IMR-90 (cell line): ENCODE data around the gene PPBP. TPM values are rescaled to one million over a fixed set of nuclear protein-coding genes. Genes with fewer than 3 reads are reported as not detected.

Experiments
- ATAC-seq: fragments of 200-7000 bp; cut with Tn5 transposase; 2 replicates; pipeline ENCODE4 v1.9.1; 2020; ENCODE audit warnings: low read depth, mild to moderate bottlenecking, moderate library complexity
- BruUV-seq: library from RNA; stranded (reverse); fragments of 400-500 nt; replicated peaks from 2 replicates; lab custom pipeline; 2021; lab: Mats Ljungman, UMichigan
- CTCF ChIA-PET: fragments of 300-600 bp; formaldehyde crosslinking; extraction: SDS; loops from one replicate; lab custom pipeline; 2021; ENCODE audit warnings: antibody characterized with exemption; lab: Yijun Ruan, JAX
- POLR2A ChIA-PET: fragments of 300-600 bp; sonication (Branson Sonifier 250); formaldehyde crosslinking; loops from one replicate; lab custom pipeline; 2022; ENCODE audit warnings: antibody characterized with exemption; ENCODE audit not compliant: unreplicated experiment; lab: Charles Lee
- DNase-seq: peaks from one replicate; pipeline ENCODE4 v3.0.0; 2013
- H2AFZ ChIP-seq: replicated peaks from 2 replicates; pipeline ENCODE3; 2013; ENCODE audit warnings: low read length, mild to moderate bottlenecking; ENCODE audit not compliant: poor library complexity
- H2AK5ac ChIP-seq: 2 replicates; pipeline ENCODE4 v1.6.1; 2013; ENCODE audit warnings: low read depth, low read length, inconsistent platforms
- H2AK9ac ChIP-seq: replicated peaks from 2 replicates; pipeline ENCODE3; 2013; ENCODE audit warnings: mild to moderate bottlenecking, low read depth, low read length, moderate library complexity; ENCODE audit not compliant: poor library complexity
- H2BK120ac ChIP-seq: 2 replicates; pipeline ENCODE4 v1.6.1; 2013; ENCODE audit warnings: low read depth, low read length, inconsistent platforms
- H2BK15ac ChIP-seq: 3 replicates; pipeline ENCODE4 v1.6.1; 2013; ENCODE audit warnings: low read depth, low read length, inconsistent platforms
- H2BK20ac ChIP-seq: 2 replicates; pipeline ENCODE4 v1.6.1; 2013; ENCODE audit warnings: low read depth, mild to moderate bottlenecking, inconsistent platforms, low read length, moderate library complexity
- H2BK5ac ChIP-seq: 2 replicates; pipeline ENCODE4 v1.6.1; 2013; ENCODE audit warnings: mild to moderate bottlenecking, low read depth, low read length, inconsistent platforms; ENCODE audit not compliant: poor library complexity, severe bottlenecking
- H3K14ac ChIP-seq: replicated peaks from 2 replicates; pipeline ENCODE4 v1.6.1; 2013; ENCODE audit warnings: low read depth, low read length, inconsistent platforms
- H3K18ac ChIP-seq: 2 replicates; pipeline ENCODE4 v1.6.1; 2013; ENCODE audit warnings: low read depth, low read length, control low read depth
- H3K23ac ChIP-seq: 2 replicates; pipeline ENCODE4 v1.6.1; 2013; ENCODE audit warnings: low read depth, low read length, inconsistent platforms
- H3K27ac ChIP-seq: 2 replicates; pipeline ENCODE4 v1.5.1; 2013; ENCODE audit warnings: mild to moderate bottlenecking, control low read depth, low read length; ENCODE audit not compliant: insufficient read depth
- H3K27me3 ChIP-seq: 2 replicates; pipeline ENCODE4 v1.6.1; 2013; ENCODE audit warnings: low read length; ENCODE audit not compliant: control insufficient read depth, insufficient read depth
- H3K36me3 ChIP-seq: 2 replicates; pipeline ENCODE4 v1.6.1; 2013; ENCODE audit warnings: low read length, mixed read lengths; ENCODE audit not compliant: control insufficient read depth, insufficient read depth
- H3K4ac ChIP-seq: 2 replicates; pipeline ENCODE4 v1.6.1; 2013; ENCODE audit warnings: low read depth, low read length, inconsistent platforms
- H3K4me1 ChIP-seq: 2 replicates; pipeline ENCODE4 v1.6.1; 2013; ENCODE audit warnings: low read length, mixed read lengths; ENCODE audit not compliant: control insufficient read depth, insufficient read depth
- H3K4me2 ChIP-seq: 2 replicates; pipeline ENCODE4 v1.6.1; 2013; ENCODE audit warnings: low read depth, mild to moderate bottlenecking, control low read depth, low read length, moderate library complexity
- H3K4me3 ChIP-seq: 2 replicates; pipeline ENCODE4 v1.5.1; 2013; ENCODE audit warnings: low read depth, mild to moderate bottlenecking, control low read depth, low read length, moderate library complexity; ENCODE audit not compliant: insufficient read depth
- H3K56ac ChIP-seq: 2 replicates; pipeline ENCODE4 v1.6.1; 2013; ENCODE audit warnings: low read length, inconsistent platforms; ENCODE audit not compliant: insufficient read depth; ENCODE audit errors: extremely low read depth
- H3K79me1 ChIP-seq, 2 experiments: 2 replicates each; pipeline ENCODE4 v1.6.1; 2013; ENCODE audit warnings: low read length in 2 of 2, inconsistent platforms in 1 of 2, low read depth in 1 of 2
- H3K9ac ChIP-seq: 2 replicates; pipeline ENCODE4 v1.6.1; 2013; ENCODE audit warnings: low read depth, low read length, control low read depth
- H3K9me1 ChIP-seq: 2 replicates; pipeline ENCODE4 v1.6.1; 2013; ENCODE audit warnings: low read length, inconsistent platforms; ENCODE audit not compliant: insufficient read depth
- H3K9me3 ChIP-seq: 2 replicates; pipeline ENCODE4 v1.6.1; 2013; ENCODE audit warnings: low read length; ENCODE audit not compliant: control insufficient read depth, insufficient read depth
- H4K20me1 ChIP-seq: 2 replicates; pipeline ENCODE4 v1.6.1; 2013; ENCODE audit warnings: low read length, inconsistent platforms; ENCODE audit not compliant: insufficient read depth
- H4K5ac ChIP-seq: 2 replicates; pipeline ENCODE4 v1.6.1; 2013; ENCODE audit warnings: mild to moderate bottlenecking, low read depth, low read length, control low read depth
- H4K8ac ChIP-seq, 2 experiments: 2 replicates each; pipeline ENCODE4 v1.6.1; 2013; ENCODE audit warnings: low read depth in 2 of 2, low read length in 2 of 2, control low read depth in 1 of 2, inconsistent platforms in 1 of 2
- H4K91ac ChIP-seq: 2 replicates; pipeline ENCODE4 v1.6.1; 2013; ENCODE audit warnings: low read depth, low read length, inconsistent platforms; ENCODE audit not compliant: insufficient read depth
- FOS ChIP-seq: fragments of 150-350 bp; IDR thresholded peaks from 2 replicates; pipeline ENCODE4 v1.6.1; 2016; ENCODE audit warnings: low read depth, low read length
- MAFK ChIP-seq: IDR thresholded peaks from 2 replicates; pipeline ENCODE4 v1.6.1; 2012; ENCODE audit warnings: low read depth, low read length, improper control_type of control experiment
- NFE2L2 ChIP-seq: fragments of 150-350 bp; IDR thresholded peaks from 2 replicates; pipeline ENCODE4 v1.6.1; 2016; ENCODE audit warnings: low read depth, mild to moderate bottlenecking, low read length
- USF2 ChIP-seq: fragments of 150-350 bp; IDR thresholded peaks from 2 replicates; pipeline ENCODE4 v1.6.1; 2017; ENCODE audit warnings: mild to moderate bottlenecking, antibody characterized with exemption, low read length, low read depth
- dilution Hi-C: fragments of 300-500 bp; cut with HindIII; formaldehyde crosslinking; loops from one replicate; pipeline ENCODE4 v1.14.3; 2018; ENCODE audit warnings: low sequenced_read_pairs; ENCODE audit not compliant: unreplicated experiment
- in situ Hi-C: fragments of 300-500 bp; cut with MboI; formaldehyde crosslinking; loops from 3 replicates; pipeline ENCODE4 v1.14.3; 2019; ENCODE audit warnings: low sequenced_read_pairs, inconsistent platforms, mixed read lengths
- intact Hi-C: fragments of 100-400 bp; cut with micrococcal nuclease; formaldehyde crosslinking; loops from 2 replicates; pipeline ENCODE4 v1.10.0; 2022
- polyA plus RNA-seq, 3 experiments: library from polyadenylated mRNA; depleted of rRNA; stranded (reverse); fragments of >200 nt; gene quantifications; 2 replicates each; pipeline ENCODE4 v1.2.3, GENCODE V29; 2012; ENCODE audit warnings: low replicate concordance in 1 of 3
- total RNA-seq: library from RNA; depleted of rRNA; stranded (reverse); fragments of >200 nt; gene quantifications from 2 replicates; pipeline ENCODE4 v1.2.3, GENCODE V29; 2012

The PPBP gene
- total and polyA plus RNA-seq, 2 of the 4 experiments (the other 2 are of a cell fraction) = not detected

DNA sequence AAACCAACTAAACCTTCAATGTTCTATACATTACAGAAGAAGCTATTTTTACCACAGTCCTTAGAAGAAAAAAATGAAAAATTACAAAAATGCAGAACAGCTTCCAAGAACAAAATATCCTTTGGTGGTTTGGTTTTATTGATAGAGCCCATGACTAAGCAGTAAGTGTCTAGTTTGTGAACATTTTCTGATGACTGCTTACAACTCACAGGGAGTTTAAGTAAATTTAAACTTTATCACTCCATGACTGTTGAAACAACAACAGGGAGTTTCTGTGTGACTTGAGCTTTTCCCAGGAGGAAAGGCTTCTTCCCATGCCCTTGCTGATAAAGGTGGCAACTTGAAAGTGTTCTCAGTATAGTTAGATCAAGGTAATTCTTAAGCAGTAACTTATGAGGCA, 9.1 kb downstream of the PPBP start:
- Histone ChIP-seq H3K56ac (no peak overlapping the region), H2BK15ac (no peak overlapping the region; the same call in 2 of the 3 replicates), H3K9ac (no peak overlapping the region), H3K4me3 (no peak overlapping the region), H2AK5ac (peak overlapping the region; percentile 13; the same call in 1 of the 2 replicates), H3K14ac (peak overlapping the region; percentile 10; the same call in 1 of the 2 replicates), H3K4ac (peak overlapping the region; percentile 57; the same call in 1 of the 2 replicates), H2AFZ (no peak overlapping the region), H4K5ac (no peak overlapping the region), H2BK20ac (peak overlapping the region; percentile 69), H3K18ac (peak overlapping the region; percentile 48; the same call in 1 of the 2 replicates), H3K27me3 (no peaks in the 10 kb centered on the region), H4K91ac (0 out of 2 replicates have a peak overlapping the region, but pooled peaks have one; percentile 2), H2BK120ac (peak overlapping the region; percentile 59), H3K9me1 (peaks cover 6% of the 10 kb centered on the region), H3K4me1 (peaks cover 8% of the 10 kb centered on the region), H4K20me1 (no peaks in the 10 kb centered on the region), H3K79me1 (no peaks in the 10 kb centered on the region), H4K8ac (peak overlapping the region in 1 of 2 experiments; percentile 24; a peak in 1 of 4 replicates), H2BK5ac (no peak overlapping the region), H3K23ac (peak overlapping the region; percentile 11; the same call in 1 of the 2 replicates), H3K36me3 (no peaks in the 10 kb centered on the region), H3K9me3 (0 out of 2 replicates have a peak, but pooled peaks cover 2% of the 10 kb centered on the region), H3K4me2 (peak overlapping the region; percentile 65; the same call in 1 of the 2 replicates), H3K27ac (no peak overlapping the region), H2AK9ac (no peak overlapping the region)
- peak; percentile 41; the same call in 1 of the 2 replicates for TF ChIP-seq FOS
- peak; percentile 56 for TF ChIP-seq MAFK
- peak; percentile 78 for TF ChIP-seq NFE2L2
- TF ChIP-seq USF2 = no peak
- in situ Hi-C loops = no loop called here
- CTCF ChIA-PET = interaction anchor here (0.5 kb wide), 1 partner anchor 51 kb away, joined by 3 read pairs; no protein-coding TSS in a partner anchor
- intact Hi-C loops = no loop called here
- no TSS peak for BruUV-seq
- DNase-seq = peak; percentile 93
- dilution Hi-C loops = no loop called here
- POLR2A ChIA-PET = no interaction called here
- ATAC-seq = peak; percentile 87
